Aorta (tissue), 5 donors: Measurements from ENCODE around the gene RNF212B. TPM values are rescaled to one million over a fixed set of nuclear protein-coding genes. Genes with fewer than 3 reads are reported as not detected.

ENCODE experiments used
- ATAC-seq: fragments of 200-7000 bp; cut with Tn5 transposase; one replicate; pipeline ENCODE4 v1.9.1; 2022; ENCODE audit warnings: moderate library complexity; ENCODE audit not compliant: low FRiP score
- DNase-seq, 2 donors: peaks; one replicate each; pipeline ENCODE4 v3.0.0-alpha.2; 2020
- H3K27ac ChIP-seq, 2 donors: one replicate each; pipeline ENCODE4 v1.5.1; 2013; ENCODE audit warnings: low read length in 2 of 2, mild to moderate bottlenecking in 2 of 2, moderate library complexity in 2 of 2, control low read depth in 1 of 2, inconsistent platforms in 1 of 2, low read depth in 1 of 2
- H3K27me3 ChIP-seq, 2 donors: one replicate each; pipeline ENCODE4 v1.6.1; 2013; ENCODE audit warnings: control low read depth in 1 of 2, low read length in 1 of 2, mild to moderate bottlenecking in 1 of 2, moderate library complexity in 1 of 2; ENCODE audit not compliant: insufficient read depth in 2 of 2, control insufficient read depth in 1 of 2
- H3K36me3 ChIP-seq, 2 donors: one replicate each; pipeline ENCODE4 v1.6.1; 2013; ENCODE audit warnings: control low read depth in 1 of 2, low read length in 1 of 2, mild to moderate bottlenecking in 1 of 2; ENCODE audit not compliant: insufficient read depth in 2 of 2, control insufficient read depth in 1 of 2
- H3K4me1 ChIP-seq, 2 donors: one replicate each; pipeline ENCODE4 v1.6.1; 2013; ENCODE audit warnings: low read length in 2 of 2, control low read depth in 1 of 2, mild to moderate bottlenecking in 1 of 2, moderate library complexity in 1 of 2; ENCODE audit not compliant: insufficient read depth in 2 of 2, control insufficient read depth in 1 of 2
- H3K4me3 ChIP-seq, 2 donors: one replicate each; pipeline ENCODE4 v1.5.1; 2013; ENCODE audit warnings: low read length in 2 of 2, control low read depth in 1 of 2, mild to moderate bottlenecking in 1 of 2
- H3K9me3 ChIP-seq: one replicate; pipeline ENCODE4 v1.6.1; 2013; ENCODE audit warnings: mild to moderate bottlenecking, low read length; ENCODE audit not compliant: control insufficient read depth
- WGBS, 2 donors: extraction: QIAGEN DNeasy Blood & Tissue Kit; methylation state at CpG; one replicate each; pipeline ENCODE4 v1.1.7; 2013; 5-methylcytosine and 5-hydroxymethylcytosine counted together
- intact Hi-C, 2 donors: fragments of 100-400 bp; cut with DNase I; formaldehyde crosslinking; loops; one replicate each; pipeline versions ENCODE4 v1.14.2 to v1.15.0; 2022
- polyA plus RNA-seq, 2 donors: library from polyadenylated mRNA; stranded (reverse); fragments of 200-250 nt; gene quantifications; one replicate each; pipeline ENCODE4 v1.2.3, GENCODE V29; 2013
- total RNA-seq, 2 donors: library from RNA; stranded (reverse); fragmentation: NEBNext Ultra II Directional; extraction: Animal tissue kit (Norgen Biotek cat#: 25700); gene quantifications; one replicate each; pipeline ENCODE4 v1.2.1, GENCODE V29; 2021
- donor health status: healthy with polysubstance abuse.
- donor health status: Bipolar disorder and iron deficiency.
- donor health status: DM: no; HTN: no; CAD: no.
- donor health status: DM: no; HTN: no; CAD: no.
- donor health status: DM: yes; HTN: yes; CAD: no.

The RNF212B gene
- total and polyA plus RNA-seq, 4 donors, result not detected

GRCh38 chr14:23306412-23307145 is 68.8 kb downstream of the RNF212B start, which contains the start of gene BCL2L2:
Gene BCL2L2 (plus strand): TSS chr14:23306833. CDS start chr14:23307768, 935 bp downstream.
- Histone ChIP-seq H3K27ac (peak within 1 kb of the TSS; percentile 23 to 93), H3K4me3 (peak within 1 kb of the TSS; percentile 13 to 31), H3K9me3 (no peaks in the 10 kb centered on the region), H3K4me1 (no peaks in the 10 kb centered on the region), H3K36me3 (peaks cover 0 to 3% of the 10 kb centered on the region in 2 donors), H3K27me3 (no peaks in the 10 kb centered on the region)
- ATAC-seq (peak; percentile 83), DNase-seq (peak; percentile 95 to 96)
- intact Hi-C loops, result no loop called here
- 1% methylated on average over 24 of the region's 24 CpGs for WGBS, 2 donors

DNA sequence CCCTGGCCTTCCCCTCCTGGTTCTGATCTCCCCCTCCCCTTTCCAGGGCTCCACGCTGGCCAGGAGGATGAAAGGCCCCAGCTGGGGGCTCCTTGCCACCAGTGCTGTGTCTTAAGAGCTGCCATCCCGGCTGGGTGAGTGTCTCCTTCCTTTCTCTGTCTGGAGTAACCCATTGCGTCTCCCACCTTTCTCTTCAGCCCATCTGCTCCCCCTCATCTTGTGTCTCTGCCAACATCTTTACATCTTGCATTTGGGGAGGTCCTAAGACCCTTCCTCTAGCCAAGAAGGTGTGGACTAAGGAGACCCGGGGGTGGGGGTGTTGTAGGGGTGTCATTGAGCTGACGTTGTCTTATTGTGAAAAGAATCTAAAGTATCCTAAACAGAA is 69.4 kb downstream of the RNF212B start:
- ATAC-seq (no peak), DNase-seq (no peak)
- intact Hi-C loops, result no loop called here
- Histone ChIP-seq H3K36me3 (peaks cover 0 to 3% of the 10 kb centered on the region in 2 donors), H3K4me1 (no peaks in the 10 kb centered on the region), H3K4me3 (peak overlapping the region; percentile 13 to 31), H3K27me3 (no peaks in the 10 kb centered on the region), H3K27ac (peak overlapping the region; percentile 23 to 28), H3K9me3 (no peaks in the 10 kb centered on the region)
- 1 to 2% methylated on average over 5 of the region's 5 CpGs for WGBS, 2 donors

GRCh38 chr14:23307687-23308644 is 70.2 kb downstream of the RNF212B start:
- DNase-seq (no peak), ATAC-seq (no peak)
- no peaks in the 10 kb centered on the region for H3K4me1 ChIP-seq

DNA sequence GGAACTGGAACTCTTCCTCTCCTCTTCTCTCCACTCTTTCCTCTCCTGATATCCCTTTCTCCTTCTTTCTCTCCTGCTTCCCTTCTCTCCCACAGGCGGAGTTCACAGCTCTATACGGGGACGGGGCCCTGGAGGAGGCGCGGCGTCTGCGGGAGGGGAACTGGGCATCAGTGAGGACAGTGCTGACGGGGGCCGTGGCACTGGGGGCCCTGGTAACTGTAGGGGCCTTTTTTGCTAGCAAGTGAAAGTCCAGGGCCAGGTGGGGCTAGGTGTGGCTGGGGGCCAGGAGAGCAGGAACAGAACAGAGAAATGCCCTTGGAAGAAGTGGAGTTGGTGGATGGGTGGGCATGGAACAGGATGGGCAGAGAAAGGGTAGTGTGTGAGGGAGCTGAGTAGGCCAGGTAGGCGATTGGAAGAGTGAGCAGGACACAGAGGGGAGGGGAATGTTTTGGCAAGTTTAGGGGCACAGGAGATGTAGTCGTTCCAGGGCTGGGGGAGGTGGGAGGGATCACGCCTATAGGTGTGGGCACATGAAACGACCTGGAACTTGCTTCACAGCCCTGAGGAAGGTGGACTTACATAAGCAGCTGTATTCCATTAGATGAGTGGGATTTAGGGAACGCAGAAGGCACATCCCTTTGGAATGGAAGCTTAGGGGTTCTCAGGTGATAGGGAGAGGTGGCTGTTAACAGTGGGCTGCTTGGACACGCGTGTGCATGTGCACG is 71.1 kb downstream of the RNF212B start:
- H3K27ac ChIP-seq, result no peak overlapping the region
- DNase-seq (no peak), ATAC-seq (no peak)
- no peak overlapping the region for H3K4me3 ChIP-seq
- no peaks in the 10 kb centered on the region for H3K9me3 ChIP-seq
- 79 to 80% methylated on average over 17 of the region's 17 CpGs for WGBS, 2 donors
- intact Hi-C loops, result no loop called here
- H3K36me3 ChIP-seq, result peaks cover 0 to 3% of the 10 kb centered on the region in 2 donors
- no peaks in the 10 kb centered on the region for H3K27me3 ChIP-seq
- no peaks in the 10 kb centered on the region for H3K4me1 ChIP-seq

More at GRCh38 chr14:23307687-23308644, 70.2 kb downstream of the RNF212B start:
- WGBS, 2 donors, result 76 to 83% methylated on average over 22 of the region's 22 CpGs
- H3K4me3 ChIP-seq, result no peak overlapping the region
- H3K9me3 ChIP-seq, result no peaks in the 10 kb centered on the region
- H3K27me3 ChIP-seq, result no peaks in the 10 kb centered on the region
- no peak overlapping the region for H3K27ac ChIP-seq
- H3K36me3 ChIP-seq, result peaks cover 0 to 3% of the 10 kb centered on the region in 2 donors
- intact Hi-C loops, result no loop called here

GRCh38 chr14:23310546-23310945 is 72.8 kb downstream of the RNF212B start:
- Histone ChIP-seq H3K9me3 (no peaks in the 10 kb centered on the region), H3K4me1 (no peaks in the 10 kb centered on the region), H3K27ac (no peak overlapping the region), H3K36me3 (peaks cover 0 to 3% of the 10 kb centered on the region in 2 donors), H3K27me3 (no peaks in the 10 kb centered on the region), H3K4me3 (no peak overlapping the region)
- no peak for DNase-seq
- no peak for ATAC-seq
- 89 to 92% methylated on average over 1 of the region's 1 CpG for WGBS, 2 donors
- intact Hi-C loops, result no loop called here

DNA sequence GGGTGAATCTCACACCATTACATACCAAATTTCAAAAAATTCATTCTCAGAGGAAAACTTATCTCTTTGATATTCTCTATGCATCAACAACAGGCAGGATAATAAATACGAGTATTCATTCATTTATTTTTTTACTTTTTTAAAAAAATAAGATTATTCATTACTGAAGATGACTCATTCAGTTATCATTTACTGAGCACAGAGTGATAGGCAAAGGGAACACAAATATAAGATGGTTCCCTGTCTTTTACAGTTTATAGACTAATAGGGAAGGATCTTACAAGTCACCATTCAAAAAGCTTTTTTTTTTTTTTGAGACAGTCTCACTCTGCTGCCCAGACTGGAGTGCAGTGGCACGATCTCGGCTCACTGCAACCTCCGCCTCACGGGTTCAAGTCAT is 78.6 kb downstream of the RNF212B start:
- H3K36me3 ChIP-seq, result no peaks in the 10 kb centered on the region
- no peaks in the 10 kb centered on the region for H3K9me3 ChIP-seq
- ATAC-seq (no peak), DNase-seq (no peak)
- no peak overlapping the region for H3K4me3 ChIP-seq
- no peaks in the 10 kb centered on the region for H3K27me3 ChIP-seq
- WGBS, 2 donors, result 83 to 86% methylated on average over 5 of the region's 5 CpGs
- H3K4me1 ChIP-seq, result no peaks in the 10 kb centered on the region
- intact Hi-C loops, result no loop called here
- no peak overlapping the region for H3K27ac ChIP-seq

- 91% methylated on average over 17 of the region's 17 CpGs for WGBS, 2 donors
- Histone ChIP-seq H3K4me1 (no peaks in the 10 kb centered on the region), H3K27ac (peak overlapping the region; percentile 80 to 94), H3K4me3 (no peak overlapping the region), H3K9me3 (no peaks in the 10 kb centered on the region), H3K36me3 (peaks cover 2 to 4% of the 10 kb centered on the region in 2 donors), H3K27me3 (no peaks in the 10 kb centered on the region)
- DNase-seq, result no peak
- ATAC-seq, result no peak
- intact Hi-C loops, result loop anchor here (1.0 to 10.0 kb wide), 5 partner anchors 34 to 245 kb away; partner anchors contain the start of genes AP1G2 (in 1 of the 2), EFS (in 1 of the 2), HOMEZ (in 1 of the 2) and NGDN (in 1 of the 2)
Measured at GRCh38 chr14:23319746-23320583, 82.2 kb downstream of the RNF212B start.
